AG04450 (cell line): Measurements from ENCODE around the gene WDR1. TPM values are rescaled to one million over a fixed set of nuclear protein-coding genes. Genes with fewer than 3 reads are reported as not detected.

Source experiments
- CTCF ChIA-PET: fragments of 300-600, 350-600 bp; formaldehyde crosslinking; extraction: SDS; loops from one replicate; lab custom pipeline; 2022; ENCODE audit warnings: antibody characterized with exemption, inconsistent platforms; lab: Charles Lee
- POLR2A ChIA-PET: fragments of 350-600 bp; formaldehyde crosslinking; extraction: SDS; loops from one replicate; lab custom pipeline; 2021; ENCODE audit warnings: antibody characterized with exemption, inconsistent platforms; lab: Yijun Ruan, JAX
- DNase-seq: peaks from one replicate; pipeline ENCODE4 v3.0.0-alpha.2; 2011; ENCODE audit warnings: low read depth, low spot score
- H3K27ac ChIP-seq: one replicate; pipeline ENCODE4 v1.5.1; 2012; ENCODE audit warnings: low read depth, low read length, control low read depth
- H3K27me3 ChIP-seq: one replicate; pipeline ENCODE4 v1.6.0; 2012; ENCODE audit warnings: low read length; ENCODE audit not compliant: control insufficient read depth, insufficient read depth
- H3K4me3 ChIP-seq: 2 replicates; pipeline ENCODE4 v1.5.1; 2011; ENCODE audit warnings: mild to moderate bottlenecking, low read depth, low read length, control low read depth
- H3K9me3 ChIP-seq: 2 replicates; pipeline ENCODE4 v1.5.1; 2012; ENCODE audit warnings: low read length; ENCODE audit not compliant: control insufficient read depth, insufficient read depth
- CTCF ChIP-seq: IDR thresholded peaks from 2 replicates; pipeline ENCODE4 v1.5.1; 2011; ENCODE audit warnings: low read depth, low read length, control low read depth, inconsistent platforms
- polyA plus RNA-seq: library from polyadenylated mRNA; depleted of rRNA; stranded (reverse); fragments of >200 nt; gene quantifications from 2 replicates; pipeline ENCODE4 v1.2.3, GENCODE V29; 2011

The WDR1 gene
- polyA plus RNA-seq, 1 experiment: 735 TPM

- no peak for DNase-seq
- CTCF ChIA-PET: interaction anchor here (1.0 to 1.4 kb wide), 4 partner anchors 39 to 418 kb away, joined by 3 to 5 read pairs (median 4); no protein-coding TSS in a partner anchor
- TF ChIP-seq CTCF: no peak
- POLR2A ChIA-PET: interaction anchor here (0.8 to 0.9 kb wide), 2 partner anchors 20 to 39 kb away, joined by 3 read pairs; no protein-coding TSS in a partner anchor
- Histone ChIP-seq H3K4me3 (no peak overlapping the region), H3K9me3 (no peaks in the 10 kb centered on the region; the same call in 1 of the 2 replicates), H3K27me3 (peaks cover 2% of the 10 kb centered on the region), H3K27ac (peak overlapping the region; percentile 39)
Observed at GRCh38 chr4:10119278-10119677, 2.7 kb upstream of the WDR1 start.

GRCh38 chr4:10118048-10119004 lies 1.7 kb upstream of the WDR1 start:
- H3K27me3 ChIP-seq: peaks cover 2% of the 10 kb centered on the region
- POLR2A ChIA-PET: interaction anchor here (1.4 to 4.5 kb wide), 9 partner anchors 11 to 343 kb away, joined by 3 to 75 read pairs (median 6); no protein-coding TSS in a partner anchor
- CTCF ChIA-PET: interaction anchor here (1.0 to 1.5 kb wide), 5 partner anchors 40 to 419 kb away, joined by 3 to 5 read pairs (median 4); no protein-coding TSS in a partner anchor
- no peak for DNase-seq
- no peak overlapping the region for H3K4me3 ChIP-seq
- no peaks in the 10 kb centered on the region; the same call in 1 of the 2 replicates for H3K9me3 ChIP-seq
- TF ChIP-seq CTCF: no peak
- no peak overlapping the region for H3K27ac ChIP-seq

- CTCF ChIA-PET: interaction anchor here (1.5 kb wide), 1 partner anchor 343 kb away, joined by 4 read pairs; no protein-coding TSS in a partner anchor
- DNase-seq: no peak
Observed at GRCh38 chr4:10117359-10118047, 904 bp upstream of the WDR1 start.

More at GRCh38 chr4:10117359-10118047, 904 bp upstream of the WDR1 start:
- POLR2A ChIA-PET: interaction anchor here (1.0 to 4.5 kb wide), 14 partner anchors 10 to 344 kb away, joined by 3 to 75 read pairs (median 4); no protein-coding TSS in a partner anchor
- Histone ChIP-seq H3K27ac (peak overlapping the region; percentile 91), H3K4me3 (peak overlapping the region; percentile 69), H3K27me3 (peaks cover 2% of the 10 kb centered on the region), H3K9me3 (no peaks in the 10 kb centered on the region; the same call in 1 of the 2 replicates)
- no peak for TF ChIP-seq CTCF
